ENCODE measurements around the gene IL2RG.

Gene IL2RG

DNA sequence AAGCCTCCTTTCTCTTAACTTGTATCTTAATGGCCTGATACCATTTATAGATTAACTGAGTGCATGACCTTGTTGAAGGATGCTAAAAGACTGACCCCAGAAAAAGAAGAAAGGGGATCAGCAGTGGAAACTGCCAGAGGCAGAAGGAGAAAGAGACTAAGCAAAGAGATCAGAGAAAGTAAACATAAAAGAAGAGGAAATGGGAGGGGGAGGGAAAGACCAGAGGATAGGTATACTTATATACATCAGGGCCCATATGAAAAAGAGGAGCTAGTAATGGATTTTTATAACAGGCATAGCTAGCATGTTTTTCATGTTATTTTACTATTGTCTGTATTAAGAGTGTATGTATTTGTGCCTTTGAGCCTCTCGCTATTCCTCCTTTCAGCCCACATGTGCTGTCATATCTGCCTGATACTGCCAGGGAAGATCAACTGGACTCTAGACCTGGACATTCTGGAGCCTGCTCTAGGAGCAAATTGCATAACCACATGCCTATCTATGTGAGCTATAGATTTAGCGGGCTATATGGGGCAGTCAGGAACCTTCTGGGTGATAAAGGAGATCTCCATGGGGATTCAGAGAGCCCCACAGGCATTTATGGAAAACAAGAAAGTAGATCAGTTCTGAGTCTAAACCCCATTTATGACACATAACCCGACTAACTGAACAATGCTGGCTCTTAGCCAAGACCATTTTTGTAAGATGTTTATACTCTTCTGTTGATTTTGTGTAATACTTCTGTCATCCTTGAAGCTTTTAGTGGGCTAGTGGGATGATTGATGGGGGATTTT, 29.9 kb downstream of the IL2RG start:
- in situ Hi-C loops (cut with MboI; ENCODE audit: low sequenced_read_pairs): no loop called here

DNA sequence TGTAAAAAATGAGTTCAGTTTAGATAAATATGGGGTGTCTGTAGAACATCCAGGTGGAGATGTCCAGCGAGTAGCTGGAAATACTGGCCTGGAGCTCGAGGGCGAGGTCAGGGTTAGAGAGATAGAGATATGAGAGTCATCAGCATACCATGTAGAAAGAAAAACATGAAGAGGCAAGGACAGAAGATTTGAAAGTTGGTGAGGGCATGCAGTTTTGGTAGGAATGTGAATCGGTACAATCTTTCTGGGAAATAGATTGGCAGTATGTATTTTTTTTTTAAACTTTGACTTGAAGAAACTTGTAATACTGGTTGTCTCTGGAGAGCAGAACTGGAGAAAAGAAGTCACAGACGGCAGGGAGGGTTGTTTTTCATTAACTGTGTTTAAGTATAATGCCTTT, 40.8 kb downstream of the IL2RG start:
- in situ Hi-C loops (cut with MboI; ENCODE audit: low sequenced_read_pairs): no loop called here

- in situ Hi-C loops (cut with MboI; ENCODE audit: low sequenced_read_pairs): no loop called here
These were observed 43.1 kb downstream of the IL2RG start, which contains the start of gene SNX12 for GRCh38 chrX:71068044-71068918. Gene SNX12, minus strand, starts transcription at chrX:71068334. Its CDS starts 28 bp downstream, at chrX:71068306.

DNA sequence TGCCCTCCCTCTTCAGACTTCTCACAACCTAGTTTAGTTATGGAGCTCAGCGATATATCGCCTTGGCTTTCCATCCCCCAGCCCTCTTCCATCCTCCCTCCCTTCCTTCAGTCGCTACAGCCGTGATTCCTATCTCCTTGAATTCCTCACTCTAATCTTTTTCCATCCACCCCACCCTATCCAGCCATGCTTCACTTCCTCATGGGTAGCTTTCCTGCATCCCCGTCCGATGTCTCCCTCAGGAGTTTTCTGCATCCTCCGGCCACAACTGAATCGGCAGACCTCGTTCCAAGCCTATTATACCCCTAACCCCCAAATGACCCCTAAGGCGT, 43.7 kb downstream of the IL2RG start:
- in situ Hi-C loops (cut with MboI; ENCODE audit: low sequenced_read_pairs): no loop called here

DNA sequence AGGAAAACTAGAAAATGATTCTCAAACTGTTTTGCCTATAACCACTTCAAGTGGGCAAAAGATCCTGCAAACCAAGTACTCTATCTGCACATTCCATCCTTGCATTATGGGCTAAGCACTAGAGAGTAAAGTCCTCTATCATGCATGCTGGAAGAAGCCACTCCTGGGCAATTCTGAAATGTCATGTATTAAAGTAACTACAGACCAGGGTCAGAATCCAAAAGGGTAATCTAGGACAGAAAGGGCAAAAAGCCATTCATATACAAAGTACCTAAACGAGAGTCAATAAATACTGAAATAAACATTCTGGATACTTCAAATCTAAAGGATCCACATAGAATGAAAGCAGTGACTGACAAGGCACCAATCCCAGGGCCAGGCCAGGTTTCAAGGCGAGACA, 44.3 kb downstream of the IL2RG start:
- in situ Hi-C loops (cut with MboI; ENCODE audit: low sequenced_read_pairs): no loop called here

DNA sequence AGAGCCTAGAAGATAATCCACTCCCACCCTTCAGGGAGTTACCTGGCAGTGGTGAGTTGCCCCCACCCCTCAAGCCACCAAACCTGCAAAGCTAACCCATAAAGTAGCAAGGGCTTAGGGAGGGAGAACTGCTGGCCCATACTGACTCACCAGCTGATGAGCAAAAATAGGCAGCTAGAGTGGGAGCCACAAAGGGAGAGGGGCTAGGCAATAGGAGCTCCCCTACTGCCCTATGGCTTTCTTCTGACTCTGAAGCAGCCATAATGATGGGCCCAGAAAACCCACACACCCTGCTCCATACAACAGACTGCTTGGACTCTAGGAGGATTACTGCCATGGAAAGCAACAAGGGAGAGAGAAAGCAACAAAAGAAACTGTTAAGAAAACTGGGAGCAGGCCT, 51.2 kb downstream of the IL2RG start:
- in situ Hi-C loops (cut with MboI; ENCODE audit: low sequenced_read_pairs): no loop called here

DNA sequence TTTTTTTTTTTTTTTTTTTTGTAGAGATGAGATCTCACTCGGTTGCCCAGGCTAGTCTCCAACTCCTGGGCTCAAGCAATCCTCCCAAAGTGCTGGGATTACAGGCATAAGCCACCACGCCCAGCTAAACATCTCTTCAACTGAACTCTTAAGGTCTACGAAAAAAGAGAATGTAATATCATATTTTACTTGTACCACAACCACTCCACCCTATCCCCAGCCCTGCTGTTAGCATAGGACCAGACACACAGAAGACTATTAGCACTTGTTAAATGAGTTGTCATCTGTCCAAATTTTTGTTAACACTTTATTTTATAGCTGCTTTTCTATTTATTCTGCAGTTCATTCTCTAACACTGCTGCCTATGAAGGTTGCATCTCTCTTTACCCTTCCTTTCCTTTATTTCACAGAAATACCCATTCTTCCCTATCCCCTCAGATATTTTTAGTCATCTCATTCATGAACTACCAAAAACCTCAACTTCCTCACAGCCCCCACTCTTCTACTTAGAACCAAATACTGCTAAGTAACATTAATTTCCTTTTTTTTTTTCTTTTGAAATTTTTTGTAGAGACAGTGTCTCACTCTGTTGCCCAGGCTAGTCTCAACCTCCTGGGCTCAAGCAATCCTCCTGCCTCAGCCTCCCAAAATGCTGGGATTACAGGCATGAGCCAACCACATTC, 53.4 kb downstream of the IL2RG start:
- in situ Hi-C loops (cut with MboI; ENCODE audit: low sequenced_read_pairs): no loop called here

Data from HL-60/S4 treated with retinoic acid at 250 ng/mL for 4 days and 3 days (cell line).